ENCODE results near the gene DYSF.

DNA sequence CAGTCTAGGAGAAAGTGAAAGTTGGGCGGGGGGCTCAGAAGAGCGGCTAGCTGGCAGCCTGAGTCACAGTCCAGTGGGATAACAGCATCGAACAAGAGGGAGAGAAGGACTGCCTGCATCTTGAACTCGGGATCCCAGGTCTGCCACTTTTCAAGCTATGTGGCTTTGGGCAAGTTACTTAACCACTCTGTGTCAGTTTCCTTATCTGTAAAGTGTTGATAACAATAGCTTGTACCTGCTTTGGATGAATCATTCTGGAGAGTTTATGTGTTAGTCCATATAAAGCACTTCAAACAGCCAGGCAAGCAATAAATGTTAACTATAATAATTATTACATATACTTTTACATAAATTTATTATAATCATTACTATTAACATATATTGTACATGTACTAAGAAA lies 4.6 kb downstream of the DYSF start:
- TF ChIP-seq, protein P1, sequence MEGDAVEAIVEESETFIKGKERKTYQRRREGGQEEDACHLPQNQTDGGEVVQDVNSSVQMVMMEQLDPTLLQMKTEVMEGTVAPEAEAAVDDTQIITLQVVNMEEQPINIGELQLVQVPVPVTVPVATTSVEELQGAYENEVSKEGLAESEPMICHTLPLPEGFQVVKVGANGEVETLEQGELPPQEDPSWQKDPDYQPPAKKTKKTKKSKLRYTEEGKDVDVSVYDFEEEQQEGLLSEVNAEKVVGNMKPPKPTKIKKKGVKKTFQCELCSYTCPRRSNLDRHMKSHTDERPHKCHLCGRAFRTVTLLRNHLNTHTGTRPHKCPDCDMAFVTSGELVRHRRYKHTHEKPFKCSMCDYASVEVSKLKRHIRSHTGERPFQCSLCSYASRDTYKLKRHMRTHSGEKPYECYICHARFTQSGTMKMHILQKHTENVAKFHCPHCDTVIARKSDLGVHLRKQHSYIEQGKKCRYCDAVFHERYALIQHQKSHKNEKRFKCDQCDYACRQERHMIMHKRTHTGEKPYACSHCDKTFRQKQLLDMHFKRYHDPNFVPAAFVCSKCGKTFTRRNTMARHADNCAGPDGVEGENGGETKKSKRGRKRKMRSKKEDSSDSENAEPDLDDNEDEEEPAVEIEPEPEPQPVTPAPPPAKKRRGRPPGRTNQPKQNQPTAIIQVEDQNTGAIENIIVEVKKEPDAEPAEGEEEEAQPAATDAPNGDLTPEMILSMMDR (IDR thresholded peaks at IDR 0.05; ENCODE audit: low read depth, low read length) = no peak
- TF ChIP-seq EZH2phosphoT487 (IDR thresholded peaks at IDR 0.05; ENCODE audit: low read depth) = no peak
